Upper lobe of left lung (tissue), 6 donors: ENCODE measurements around the gene SOWAHA. TPM values are rescaled to one million over a fixed set of nuclear protein-coding genes. Genes with fewer than 3 reads are reported as not detected.

Source experiments
- ATAC-seq, 2 donors: fragments of 200-7000 bp; cut with Tn5 transposase; one replicate each; pipeline ENCODE4 v1.9.1; 2022; ENCODE audit warnings: mild to moderate bottlenecking in 2 of 2, moderate library complexity in 2 of 2; ENCODE audit not compliant: low FRiP score in 2 of 2
- DNase-seq, 2 donors: peaks; one replicate each; pipeline ENCODE4 v3.0.0-alpha.2; 2019 to 2020
- H3K27ac ChIP-seq, 4 donors: fragments of 200-600 bp; sonication (generic); one replicate each; pipeline ENCODE4 v1.5.1; 2016 to 2019
- H3K27me3 ChIP-seq, 4 donors: fragments of 200-600 bp; sonication (generic); one replicate each; pipeline ENCODE4 v1.5.1; 2017 to 2019
- H3K36me3 ChIP-seq, 4 donors: fragments of 200-600 bp; sonication (generic); one replicate each; pipeline ENCODE4 v1.5.1; 2016 to 2019
- H3K4me1 ChIP-seq, 4 donors: fragments of 200-600 bp; sonication (generic); one replicate each; pipeline ENCODE4 v1.5.1; 2018 to 2019
- H3K4me3 ChIP-seq, 4 donors: fragments of 200-600 bp; sonication (generic); one replicate each; pipeline ENCODE4 v1.5.1; 2017 to 2019; ENCODE audit warnings: mild to moderate bottlenecking in 2 of 4, moderate library complexity in 1 of 4
- H3K9me3 ChIP-seq, 4 donors: fragments of 200-600 bp; sonication (generic); one replicate each; pipeline ENCODE4 v1.5.1; 2018 to 2019
- CTCF ChIP-seq, 6 experiments: fragments of 450-650 bp in 4 of 6; fragments of 200-600 bp in 2 of 6; sonication (generic) in 2 of 6; IDR thresholded peaks; one replicate each; pipeline ENCODE4 v1.5.1; 2016 to 2019; ENCODE audit warnings: antibody characterized with exemption in 6 of 6
- EP300 ChIP-seq, 4 donors: sonication (generic); formaldehyde crosslinking; IDR thresholded peaks; one replicate each; pipeline ENCODE4 v1.5.1; 2017; ENCODE audit warnings: antibody characterized with exemption in 4 of 4, control low read depth in 2 of 4
- POLR2A ChIP-seq, 4 donors: fragments of 450-650 bp; IDR thresholded peaks; one replicate each; pipeline ENCODE4 v1.5.1; 2016 to 2017; ENCODE audit warnings: antibody characterized with exemption in 4 of 4, mild to moderate bottlenecking in 2 of 4
- POLR2AphosphoS5 ChIP-seq, 2 donors: sonication (generic); formaldehyde crosslinking; IDR thresholded peaks; one replicate each; pipeline ENCODE4 v1.5.1; 2017; ENCODE audit warnings: antibody characterized with exemption in 2 of 2
- WGBS, 2 donors: methylation state at CpG; one replicate each; pipeline ENCODE4 v1.1.5; 2017 to 2018; 5-methylcytosine and 5-hydroxymethylcytosine counted together
- total RNA-seq, 6 donors: library from RNA; depleted of rRNA in 4 of 6; stranded (reverse); fragments of >200 nt in 4 of 6; gene quantifications; one replicate each; pipeline versions ENCODE4 v1.1.0 to v1.2.1, GENCODE V29; 2016 to 2021
- donor health status: DM: no; HTN: no; CAD: no; lungs with moderate emphysema.
- donor health status: DM: no; HTN: yes; CAD: no; lungs with severe emphysema.

The SOWAHA gene
- total RNA-seq, 6 donors from 2014 or later = 0.30 to 1.0 (median 0.55) TPM; not detected in 1

- Histone ChIP-seq H3K36me3 (no peaks in the 10 kb centered on the region), H3K27ac (no peak overlapping the region), H3K4me3 (no peak overlapping the region), H3K4me1 (no peaks in the 10 kb centered on the region), H3K27me3 (peaks cover 0 to 11% (median 2%) of the 10 kb centered on the region in 4 donors), H3K9me3 (no peaks in the 10 kb centered on the region)
- TF ChIP-seq EP300 (IDR thresholded peaks at IDR 0.05) = no peak
- no peak for TF ChIP-seq CTCF (IDR thresholded peaks at IDR 0.05)
- no peak for TF ChIP-seq POLR2AphosphoS5 (IDR thresholded peaks at IDR 0.05)
- no peak for TF ChIP-seq POLR2A (IDR thresholded peaks at IDR 0.05)
- WGBS, 2 donors = 50 to 59% methylated on average over 12 of the region's 12 CpGs
- DNase-seq (no peak), ATAC-seq (no peak)
These were observed 5.8 kb upstream of the SOWAHA start for GRCh38 chr5:132807163-132807838.

GRCh38 chr5:132808448-132808847, 4.7 kb upstream of the SOWAHA start:
- WGBS, 2 donors = 55 to 61% methylated on average over 2 of the region's 2 CpGs
- Histone ChIP-seq H3K36me3 (no peaks in the 10 kb centered on the region), H3K9me3 (no peaks in the 10 kb centered on the region), H3K4me3 (no peak overlapping the region), H3K4me1 (peaks cover 6 to 9% (median 7%) of the 10 kb centered on the region in 4 donors), H3K27me3 (peaks cover 0 to 23% (median 7%) of the 10 kb centered on the region in 4 donors), H3K27ac (no peak overlapping the region)
- ATAC-seq (no peak), DNase-seq (no peak)
- no peak for TF ChIP-seq POLR2AphosphoS5 (IDR thresholded peaks at IDR 0.05)
- TF ChIP-seq EP300 (IDR thresholded peaks at IDR 0.05) = no peak

GRCh38 chr5:132808866-132809265, 4.2 kb upstream of the SOWAHA start:
- no peak for TF ChIP-seq POLR2A (IDR thresholded peaks at IDR 0.05)
- no peak for TF ChIP-seq EP300 (IDR thresholded peaks at IDR 0.05)
- no peak for TF ChIP-seq POLR2AphosphoS5 (IDR thresholded peaks at IDR 0.05)
- no peak for TF ChIP-seq CTCF (IDR thresholded peaks at IDR 0.05)
- Histone ChIP-seq H3K27me3 (peaks cover 0 to 27% (median 11%) of the 10 kb centered on the region in 4 donors), H3K4me1 (peaks cover 10 to 13% (median 11%) of the 10 kb centered on the region in 4 donors), H3K27ac (no peak overlapping the region), H3K9me3 (no peaks in the 10 kb centered on the region), H3K36me3 (no peaks in the 10 kb centered on the region), H3K4me3 (no peak overlapping the region)
- 73 to 75% methylated on average over 3 of the region's 3 CpGs for WGBS, 2 donors
- ATAC-seq = no peak
- no peak for DNase-seq

- ATAC-seq (no peak), DNase-seq (no peak)
- 79 to 86% methylated on average over 5 of the region's 5 CpGs for WGBS, 2 donors
- H3K36me3 ChIP-seq = no peaks in the 10 kb centered on the region
- peaks cover 0 to 36% (median 15%) of the 10 kb centered on the region in 4 donors for H3K27me3 ChIP-seq
- peaks cover 12 to 20% (median 15%) of the 10 kb centered on the region in 4 donors for H3K4me1 ChIP-seq
- no peaks in the 10 kb centered on the region for H3K9me3 ChIP-seq
- no peak overlapping the region for H3K27ac ChIP-seq
- TF ChIP-seq POLR2AphosphoS5 (IDR thresholded peaks at IDR 0.05) (no peak), CTCF (IDR thresholded peaks at IDR 0.05) (no peak), EP300 (IDR thresholded peaks at IDR 0.05) (no peak), POLR2A (IDR thresholded peaks at IDR 0.05) (no peak)
- no peak overlapping the region for H3K4me3 ChIP-seq
These were observed 2.5 kb upstream of the SOWAHA start for GRCh38 chr5:132810605-132811004.

- ATAC-seq = no peak
- WGBS, 2 donors = 50 to 65% methylated on average over 18 of the region's 18 CpGs
- Histone ChIP-seq H3K27ac (no peak overlapping the region), H3K4me1 (peaks cover 12 to 20% (median 15%) of the 10 kb centered on the region in 4 donors), H3K4me3 (no peak overlapping the region), H3K9me3 (no peaks in the 10 kb centered on the region), H3K36me3 (no peaks in the 10 kb centered on the region), H3K27me3 (peaks cover 0 to 36% (median 15%) of the 10 kb centered on the region in 4 donors)
- no peak for DNase-seq
- TF ChIP-seq POLR2AphosphoS5 (IDR thresholded peaks at IDR 0.05) (no peak), EP300 (IDR thresholded peaks at IDR 0.05) (no peak), CTCF (IDR thresholded peaks at IDR 0.05) (no peak), POLR2A (IDR thresholded peaks at IDR 0.05) (no peak)
These were observed 858 bp upstream of the SOWAHA start for GRCh38 chr5:132812123-132812765.
